Right lobe of liver (tissue), 6 donors: ENCODE results near the gene PAQR7. TPM values are rescaled to one million over a fixed set of nuclear protein-coding genes. Genes with fewer than 3 reads are reported as not detected.

ENCODE experiments used
- ATAC-seq, 4 donors: fragments of 200-7000 bp; cut with Tn5 transposase; one replicate each; pipeline ENCODE4 v1.9.1; 2020; ENCODE audit warnings: mild to moderate bottlenecking in 4 of 4, moderate library complexity in 4 of 4
- DNase-seq, 3 donors: peaks; one replicate each; pipeline ENCODE4 v3.0.0-alpha.2; 2020
- H3K27ac ChIP-seq, 3 donors: fragments of 200-600 bp; one replicate each; pipeline ENCODE4 v1.8.0; 2022
- H3K27me3 ChIP-seq, 2 donors: fragments of 200-600 bp; one replicate each; pipeline ENCODE4 v1.8.0; 2022
- H3K36me3 ChIP-seq, 4 donors: fragments of 200-600 bp; sonication (generic) in 1 of 4; one replicate each; pipeline versions ENCODE4 v1.5.1 to v1.8.0; 2017 to 2022; ENCODE audit warnings: control low read depth in 1 of 4
- H3K4me1 ChIP-seq, 4 donors: fragments of 200-600 bp; sonication (generic) in 1 of 4; one replicate each; pipeline versions ENCODE4 v1.5.1 to v1.8.0; 2017 to 2022; ENCODE audit warnings: control low read depth in 1 of 4
- H3K4me3 ChIP-seq, 3 donors: fragments of 200-600 bp; one replicate each; pipeline ENCODE4 v1.8.0; 2022
- H3K9me3 ChIP-seq, 4 donors: fragments of 200-600 bp; sonication (generic) in 1 of 4; one replicate each; pipeline versions ENCODE4 v1.5.1 to v1.8.0; 2017 to 2022; ENCODE audit warnings: control low read depth in 1 of 4
- CTCF ChIP-seq, 4 donors: fragments of 200-600 bp in 3 of 4; fragments of 450-650 bp in 1 of 4; IDR thresholded peaks; one replicate each; pipeline versions ENCODE4 v1.5.1 to v1.8.0; 2016 to 2022; ENCODE audit warnings: antibody characterized with exemption in 4 of 4, mild to moderate bottlenecking in 2 of 4
- POLR2A ChIP-seq: fragments of 450-650 bp; IDR thresholded peaks from one replicate; pipeline ENCODE4 v1.6.1; 2017; ENCODE audit warnings: antibody characterized with exemption, mild to moderate bottlenecking
- WGBS: methylation state at CpG from one replicate; pipeline ENCODE4 v1.1.6; 2018; ENCODE audit warnings: low coverage, low lambda C conversion rate; ENCODE audit not compliant: insufficient coverage; ENCODE audit errors: missing lambda C conversion rate; 5-methylcytosine and 5-hydroxymethylcytosine counted together
- intact Hi-C, 2 donors: fragments of 100-400 bp; cut with DNase I; formaldehyde crosslinking; loops; one replicate each; pipeline versions ENCODE4 v1.11.2 to v1.14.1; 2022
- microRNA-seq, 2 donors: library from miRNA; unstranded; fragments of <30 nt; microRNA quantifications; one replicate each; pipeline ENCODE4, GENCODE V29; 2019 to 2020
- small RNA-seq, 2 experiments: library from RNA; depleted of rRNA; stranded (forward); fragments of <200 nt; gene quantifications; one replicate each; pipeline ENCODE3, GENCODE V24; 2016
- total RNA-seq, 6 experiments: library from RNA; depleted of rRNA in 2 of 6; stranded (reverse); fragments of >200 nt in 2 of 6; fragmentation: NEBNext Ultra II Directional in 3 of 6; extraction: Animal tissue kit (Norgen Biotek cat#: 25700) in 3 of 6; gene quantifications; one replicate each; pipeline versions ENCODE4 v1.1.0 to v1.2.4, GENCODE V29; 2016 to 2023
- donor health status: DM: no; HTN: yes; CAD: no.
- donor health status: DM: no; HTN: no; CAD: no.
- donor health status: DM: no; HTN: no; CAD: no.
- donor health status: DM: no; HTN: yes; CAD: no.
- donor health status: DM: no; HTN: yes; CAD: no.

Gene PAQR7
- total RNA-seq, 6 experiments from 2014 or later: 0.74 to 4.8 (median 2.4) TPM

GRCh38 chr1:25813734-25814471 lies 61.6 kb downstream of the PAQR7 start:
- DNase-seq: no peak
- peaks cover 0 to 7% (median 0%) of the 10 kb centered on the region in 4 donors for H3K36me3 ChIP-seq
- peaks cover 0 to 13% (median 6%) of the 10 kb centered on the region in 4 donors for H3K4me1 ChIP-seq
- no peak for ATAC-seq
- no peak overlapping the region for H3K4me3 ChIP-seq
- intact Hi-C loops: loop anchor here in 1 of 2 donors (10.0 kb wide), 1 partner anchor 279 kb away; no protein-coding TSS in a partner anchor
- 76% methylated on average over 10 of the region's 24 CpGs for WGBS
- no peaks in the 10 kb centered on the region for H3K27me3 ChIP-seq
- H3K27ac ChIP-seq: no peak overlapping the region
- TF ChIP-seq POLR2A (no peak), CTCF (IDR thresholded peaks at IDR 0.05) (no peak)
- H3K9me3 ChIP-seq: no peaks in the 10 kb centered on the region

GRCh38 chr1:25813071-25813733 lies 62.3 kb downstream of the PAQR7 start:
- 74% methylated on average over 7 of the region's 11 CpGs for WGBS
- intact Hi-C loops: loop anchor here in 1 of 2 donors (10.0 kb wide), 1 partner anchor 278 kb away; no protein-coding TSS in a partner anchor
- Histone ChIP-seq H3K4me3 (no peak overlapping the region), H3K27me3 (no peaks in the 10 kb centered on the region), H3K9me3 (no peaks in the 10 kb centered on the region), H3K4me1 (peaks cover 0 to 6% (median 2%) of the 10 kb centered on the region in 4 donors), H3K36me3 (peaks cover 0 to 7% (median 0%) of the 10 kb centered on the region in 4 donors), H3K27ac (no peak overlapping the region)
- no peak for ATAC-seq
- TF ChIP-seq CTCF (IDR thresholded peaks at IDR 0.05) (no peak), POLR2A (no peak)
- no peak for DNase-seq

Small RNA genes within 50 kb of the gene (microRNA-seq; reads per million reads assigned to microRNA genes)
- gene MIR3917: 0 to 1.3 reads per million in 2 donors

Small RNA genes within 50 kb of the gene (small RNA-seq; reads per million reads assigned to genes)
- gene AL033528.1 (0 reads per million in 2 experiments), gene RF00019 (0 reads per million in 2 experiments), gene SNRPFP2 (0 reads per million in 2 experiments)

Other genes starting within 250 kb of the PAQR7 start
- gene SELENON, start 75.5 kb downstream of the PAQR7 start, total RNA-seq: 10 to 100 TPM; 11.9 to 21.8 (median 17.8) TPM
- 10 to 100 TPM; 30.8 to 48.9 (median 43.3) TPM for gene MTFR1L, start 55.8 kb downstream of the PAQR7 start, total RNA-seq
- under 1 TPM in 2 of 6 experiments, not detected in 4; 0.43 to 0.56 TPM for gene AUNIP, start 16.3 kb downstream of the PAQR7 start, total RNA-seq
- gene STMN1, start 30.7 kb upstream of the PAQR7 start, total RNA-seq: 10 to 100 TPM in 1 of 6 experiments, 1 to 10 TPM in 5; 2.1 to 11.7 (median 6.8) TPM
- gene PAFAH2, start 122.4 kb upstream of the PAQR7 start, total RNA-seq: 10 to 100 TPM; 13.2 to 25.2 (median 18.6) TPM
- under 1 TPM in 2 of 6 experiments, not detected in 4; 0.06 to 0.19 TPM for gene EXTL1, start 146.1 kb upstream of the PAQR7 start, total RNA-seq
- under 1 TPM in 5 of 6 experiments, not detected in 1; 0.07 to 0.31 (median 0.22) TPM for gene SLC30A2, start 170.4 kb upstream of the PAQR7 start, total RNA-seq
- 1 to 10 TPM in 1 of 6 experiments, under 1 TPM in 2, not detected in 3; 0.18 to 3.5 (median 0.49) TPM for gene TRIM63, start 191.9 kb upstream of the PAQR7 start, total RNA-seq
- gene PDIK1L, start 236.1 kb upstream of the PAQR7 start, total RNA-seq: 1 to 10 TPM; 3.8 to 7.5 (median 5.1) TPM